HFFc6 (cell line): ENCODE measurements around the gene SLC35C1. TPM values are rescaled to one million over a fixed set of nuclear protein-coding genes. Genes with fewer than 3 reads are reported as not detected.

Source experiments
- DNase-seq: peaks from one replicate; pipeline ENCODE4 v3.0.0-alpha.2; 2018
- H3K27ac Mint-ChIP-seq: 2 replicates; pipeline ENCODE4 v1.8.0; 2020; ENCODE audit warnings: mild to moderate bottlenecking, mixed read lengths
- H3K27me3 Mint-ChIP-seq: 2 replicates; pipeline ENCODE4 v1.8.0; 2021; ENCODE audit warnings: mild to moderate bottlenecking, moderate library complexity, mixed read lengths; ENCODE audit not compliant: insufficient read depth
- H3K36me3 Mint-ChIP-seq: 2 replicates; pipeline ENCODE4 v1.8.0; 2021; ENCODE audit warnings: low read depth, mixed read lengths
- H3K4me1 Mint-ChIP-seq: 2 replicates; pipeline ENCODE4 v1.8.0; 2020; ENCODE audit warnings: low read depth, mixed read lengths
- H3K4me3 Mint-ChIP-seq: 2 replicates; pipeline ENCODE4 v1.8.0; 2020; ENCODE audit warnings: mild to moderate bottlenecking, moderate library complexity, mixed read lengths
- H3K9me3 Mint-ChIP-seq: 2 replicates; pipeline ENCODE4 v1.8.0; 2020; ENCODE audit warnings: mild to moderate bottlenecking, mixed read lengths
- CTCF ChIP-seq: fragments of 200-600 bp; sonication (generic); IDR thresholded peaks from 2 replicates; pipeline ENCODE4 v1.5.0; 2021; ENCODE audit warnings: antibody characterized with exemption, mild to moderate bottlenecking
- total RNA-seq, 6 experiments: library from RNA; stranded (reverse); fragmentation: NEBNext Ultra II Directional; extraction: Animal tissue kit (Norgen Biotek cat#: 25700); gene quantifications; 2 replicates in 1 of 6; 3 replicates in 5 of 6; pipeline ENCODE4 v1.2.3, GENCODE V29; 2021

Gene SLC35C1
- total RNA-seq, 6 experiments from 2014 or later: 24.2 to 29.6 (median 27.4) TPM

GRCh38 chr11:45771566-45772448 lies 33.1 kb upstream of the SLC35C1 start:
- Mint-ChIP-seq H3K9me3 (no peaks in the 10 kb centered on the region), H3K4me3 (peak overlapping the region; percentile 91), H3K27me3 (peaks cover 44% of the 10 kb centered on the region), H3K4me1 (peaks cover 9% of the 10 kb centered on the region), H3K36me3 (no peaks in the 10 kb centered on the region), H3K27ac (peak overlapping the region; percentile 30)
- TF ChIP-seq CTCF: peak; percentile 85
- DNase-seq: peak; percentile 62

- no peaks in the 10 kb centered on the region for H3K9me3 Mint-ChIP-seq
Observed at GRCh38 chr11:45772449-45772774, 32.5 kb upstream of the SLC35C1 start.

GRCh38 chr11:45772986-45773785 lies 31.8 kb upstream of the SLC35C1 start:
- TF ChIP-seq CTCF: no peak
- H3K27ac Mint-ChIP-seq: no peak overlapping the region
- no peak for DNase-seq
- no peaks in the 10 kb centered on the region for H3K36me3 Mint-ChIP-seq
- H3K4me1 Mint-ChIP-seq: peaks cover 9% of the 10 kb centered on the region
- H3K27me3 Mint-ChIP-seq: peaks cover 37% of the 10 kb centered on the region
- no peaks in the 10 kb centered on the region for H3K9me3 Mint-ChIP-seq
- H3K4me3 Mint-ChIP-seq: no peak overlapping the region

More at GRCh38 chr11:45772449-45772774, 32.5 kb upstream of the SLC35C1 start:
- no peak overlapping the region for H3K4me3 Mint-ChIP-seq
- H3K4me1 Mint-ChIP-seq: peaks cover 9% of the 10 kb centered on the region
- no peak for TF ChIP-seq CTCF
- peaks cover 40% of the 10 kb centered on the region for H3K27me3 Mint-ChIP-seq
- DNase-seq: no peak
- H3K27ac Mint-ChIP-seq: no peak overlapping the region
- no peaks in the 10 kb centered on the region for H3K36me3 Mint-ChIP-seq

GRCh38 chr11:45773786-45774655 lies 30.9 kb upstream of the SLC35C1 start:
- no peaks in the 10 kb centered on the region for H3K9me3 Mint-ChIP-seq
- no peak overlapping the region for H3K4me3 Mint-ChIP-seq
- no peaks in the 10 kb centered on the region for H3K36me3 Mint-ChIP-seq
- H3K27me3 Mint-ChIP-seq: peaks cover 39% of the 10 kb centered on the region
- no peak for DNase-seq
- H3K27ac Mint-ChIP-seq: no peak overlapping the region
- H3K4me1 Mint-ChIP-seq: peaks cover 9% of the 10 kb centered on the region
- no peak for TF ChIP-seq CTCF

- Mint-ChIP-seq H3K9me3 (no peaks in the 10 kb centered on the region), H3K36me3 (no peaks in the 10 kb centered on the region), H3K4me3 (no peak overlapping the region), H3K27me3 (peaks cover 32% of the 10 kb centered on the region), H3K27ac (no peak overlapping the region), H3K4me1 (peaks cover 9% of the 10 kb centered on the region)
- no peak for TF ChIP-seq CTCF
- DNase-seq: no peak
Observed at GRCh38 chr11:45774786-45775185, 30.2 kb upstream of the SLC35C1 start.
